ENCODE measurements around the gene ARID1B.

Gene ARID1B

DNA sequence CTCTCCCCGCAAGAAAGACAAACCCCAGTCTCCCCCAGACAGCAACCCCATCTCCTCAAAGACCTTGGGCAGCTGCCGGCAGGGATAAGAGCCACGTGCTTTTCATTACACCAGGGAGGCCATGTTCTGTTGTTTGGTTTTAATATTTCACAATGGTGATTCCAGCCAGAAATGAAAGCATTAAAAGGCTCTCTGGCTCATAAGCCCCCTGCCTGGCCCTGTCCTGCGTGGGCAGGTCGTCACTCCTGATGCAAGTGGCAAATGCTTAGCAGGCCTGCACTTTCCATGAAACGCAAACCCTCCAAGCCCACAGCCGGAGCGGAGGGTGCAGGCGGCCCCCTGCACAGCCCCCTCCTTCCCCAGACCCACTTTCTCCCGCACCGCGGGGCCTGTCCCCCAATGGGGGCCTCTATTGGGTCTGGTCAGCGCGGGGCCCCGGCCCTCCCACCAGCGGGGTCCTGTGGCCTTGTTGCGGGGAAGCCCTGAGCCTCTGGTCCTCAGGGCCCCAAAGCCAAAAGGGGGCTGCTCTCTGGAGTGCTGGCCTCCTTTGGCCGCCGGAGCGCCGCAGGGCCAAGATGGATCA is 469.0 kb downstream of the ARID1B start:
- DNase-seq (ENCODE audit: low read depth) = no peak

DNA sequence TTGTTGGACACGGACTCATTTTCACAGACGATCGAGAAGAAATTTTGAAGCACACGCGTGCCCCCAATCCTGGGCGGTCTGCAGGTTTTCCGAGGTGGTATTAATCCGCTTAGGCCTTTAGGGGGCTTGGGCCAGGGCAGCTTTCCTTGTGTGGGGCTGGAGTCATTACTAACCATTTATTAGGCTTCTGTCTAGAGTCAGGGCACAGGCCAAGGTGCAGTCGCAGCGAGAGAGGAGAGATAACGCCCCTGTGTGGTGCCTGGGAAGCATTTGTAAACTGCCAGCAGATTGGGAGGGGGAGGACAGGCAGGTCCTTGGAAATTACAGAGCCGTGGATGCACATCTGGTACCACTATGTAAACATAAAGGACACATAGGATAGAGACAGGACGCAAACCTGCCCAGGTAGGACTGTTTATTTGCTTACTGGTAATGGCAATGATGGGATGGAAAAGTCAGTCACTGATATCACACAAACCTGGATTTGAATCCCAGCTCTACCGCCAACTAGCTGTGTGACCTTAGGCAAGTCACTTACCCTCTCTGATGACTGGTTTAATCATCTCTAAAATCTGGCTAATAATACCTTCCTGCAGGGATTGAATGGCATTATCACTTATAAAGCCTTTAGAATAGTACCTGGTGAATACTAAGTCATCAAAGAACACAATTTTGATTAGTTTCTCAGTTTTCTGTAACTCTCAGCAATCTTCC is 469.8 kb downstream of the ARID1B start:
- no peak for DNase-seq (ENCODE audit: low read depth)

DNA sequence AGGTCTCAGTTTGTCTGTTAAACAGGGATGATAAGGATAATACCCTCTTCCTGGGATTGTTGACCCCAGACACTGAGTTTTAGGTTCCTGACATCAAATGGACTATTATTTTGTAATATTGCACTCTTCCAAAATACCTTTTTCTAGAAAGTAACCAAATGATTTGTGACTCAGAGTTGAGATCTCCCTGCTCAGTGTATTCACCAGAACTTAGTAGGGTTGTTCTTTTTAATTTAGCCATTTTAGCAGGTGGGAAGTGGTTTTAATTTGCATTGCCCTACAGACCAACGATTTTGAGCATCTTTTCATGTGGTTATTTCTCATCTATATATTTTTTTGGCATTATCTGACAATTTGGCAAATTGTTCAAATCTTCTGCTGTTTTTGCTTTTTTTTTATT is 471.1 kb downstream of the ARID1B start:
- no peak for DNase-seq (ENCODE audit: low read depth)

DNA sequence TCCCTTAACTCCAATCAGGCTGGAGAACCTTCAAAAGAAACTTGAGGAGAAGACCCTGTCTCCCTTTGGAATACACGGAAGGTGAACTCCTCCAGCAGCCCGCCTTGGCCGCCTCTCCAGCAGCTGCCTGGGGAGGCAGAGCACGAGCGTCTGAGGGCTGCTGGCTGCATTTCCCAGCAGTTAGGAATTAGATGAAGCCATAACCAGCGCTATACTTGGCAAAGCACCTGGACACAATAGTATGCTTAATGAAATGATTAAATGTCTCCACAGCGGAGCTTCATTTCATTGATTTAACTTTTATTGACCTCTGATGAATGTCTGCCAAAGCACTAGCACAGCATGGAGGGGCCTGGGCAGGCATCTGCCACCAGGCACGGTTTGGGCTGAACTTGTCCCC is 472.6 kb downstream of the ARID1B start:
- DNase-seq (ENCODE audit: low read depth) = no peak

DNA sequence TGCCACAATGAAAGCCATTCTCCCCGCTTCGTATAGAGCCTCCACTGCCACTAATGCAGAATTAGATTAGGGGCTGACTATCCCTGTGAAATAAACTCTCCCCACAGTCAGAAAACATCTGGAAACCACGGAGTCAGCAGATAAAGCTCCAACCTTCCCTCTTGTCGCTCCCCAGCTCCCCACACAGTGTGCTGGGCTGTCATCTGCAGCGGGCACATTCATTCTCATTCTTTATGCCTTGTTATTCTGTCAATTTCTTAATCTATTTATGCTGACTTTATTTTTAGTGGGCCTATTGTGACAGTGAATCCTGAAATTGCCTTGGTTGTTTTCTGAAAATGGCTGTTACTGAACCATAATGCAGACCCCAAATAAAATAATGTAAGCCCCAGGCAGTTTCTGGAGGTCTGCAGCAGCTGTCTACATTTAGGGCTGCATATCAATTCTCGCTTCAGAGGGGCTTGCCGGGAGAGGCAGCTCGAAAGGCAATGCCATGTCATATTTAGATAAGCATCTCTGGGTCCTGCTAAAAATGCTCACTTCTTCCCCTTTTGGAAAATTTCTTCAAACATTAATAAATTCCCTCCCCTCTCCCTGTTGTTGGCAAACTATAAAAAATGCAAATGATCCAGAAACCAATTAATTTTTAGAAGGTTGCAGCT is 474.5 kb downstream of the ARID1B start:
- DNase-seq (ENCODE audit: low read depth) = no peak

DNA sequence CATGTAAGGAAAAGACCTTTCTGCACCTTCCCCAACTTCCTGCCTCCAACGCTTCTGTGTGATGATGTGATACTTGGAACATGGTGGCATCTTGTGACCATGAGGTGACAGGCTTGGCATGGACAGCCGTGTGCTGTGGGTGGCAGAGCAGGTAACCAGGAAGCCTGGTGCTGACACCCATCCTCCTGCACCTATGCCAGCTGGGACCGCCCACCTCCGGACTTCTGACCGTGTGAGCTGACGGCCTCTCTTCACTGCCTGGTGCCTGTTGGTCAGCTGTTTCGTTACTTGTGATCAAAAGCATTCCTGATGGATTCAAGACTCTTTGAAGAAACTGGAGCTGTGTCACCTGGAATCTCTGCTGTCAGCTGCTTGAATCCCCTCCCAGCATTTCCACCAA is 475.8 kb downstream of the ARID1B start:
- DNase-seq (ENCODE audit: low read depth) = no peak

DNA sequence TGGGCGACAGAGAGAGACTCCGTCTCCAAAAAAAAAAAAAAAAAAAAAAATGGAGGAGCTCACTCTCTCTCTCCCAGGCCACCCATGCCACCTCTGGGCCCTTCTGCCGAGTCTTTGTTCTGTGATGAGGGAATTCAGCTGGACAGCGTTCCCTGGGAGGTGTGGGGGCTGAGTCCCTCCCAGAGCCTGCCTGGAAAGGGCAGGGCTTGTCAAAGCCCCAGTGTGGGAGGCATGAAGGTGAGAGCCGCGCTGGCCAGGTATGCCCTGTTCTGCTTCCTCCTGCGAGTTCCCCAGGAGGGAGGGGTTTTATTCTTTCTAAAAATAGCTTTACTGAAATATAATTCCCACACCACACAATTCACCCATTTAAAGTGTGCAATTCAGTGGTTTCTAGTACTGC is 476.5 kb downstream of the ARID1B start:
- no peak for DNase-seq (ENCODE audit: low read depth)

DNA sequence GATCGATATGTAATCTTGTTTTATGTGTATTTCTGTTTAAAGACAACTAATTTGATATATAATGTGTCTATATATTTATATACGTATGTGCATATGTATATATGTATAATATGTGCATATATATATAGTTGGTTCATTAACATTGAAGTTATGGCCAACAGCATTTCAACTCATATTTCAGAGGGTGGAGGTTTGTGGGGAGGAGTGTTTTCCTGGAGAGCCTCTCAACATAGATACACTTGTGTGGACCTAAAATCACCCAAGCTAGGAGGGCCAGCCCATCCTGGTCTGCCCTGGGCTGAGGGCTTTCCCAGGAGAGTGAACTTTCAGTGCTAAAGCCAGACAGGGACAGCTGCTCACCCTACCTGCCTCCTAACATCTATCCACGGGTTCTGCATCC is 477.4 kb downstream of the ARID1B start:
- DNase-seq (ENCODE audit: low read depth) = no peak

DNA sequence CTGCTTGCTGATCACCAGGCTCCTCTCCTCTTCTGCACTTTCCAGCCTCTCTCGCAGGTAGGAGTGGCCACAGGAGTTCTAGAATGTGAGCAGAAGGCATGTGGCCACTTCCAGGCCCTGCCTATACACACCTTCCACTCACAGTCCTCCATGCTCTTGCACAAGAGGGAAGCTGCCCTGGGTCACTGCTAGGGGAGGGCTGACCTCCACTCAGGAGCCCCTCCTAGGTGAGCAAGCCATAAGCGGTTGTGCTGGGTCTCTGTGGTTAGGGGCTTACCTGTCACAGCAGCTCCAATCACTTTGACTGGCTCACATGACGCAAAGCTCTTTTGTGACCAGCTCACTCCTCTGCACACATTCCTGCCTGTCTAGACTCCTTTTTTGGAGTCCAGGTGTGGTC is 477.9 kb downstream of the ARID1B start:
- DNase-seq (ENCODE audit: low read depth) = no peak

DNA sequence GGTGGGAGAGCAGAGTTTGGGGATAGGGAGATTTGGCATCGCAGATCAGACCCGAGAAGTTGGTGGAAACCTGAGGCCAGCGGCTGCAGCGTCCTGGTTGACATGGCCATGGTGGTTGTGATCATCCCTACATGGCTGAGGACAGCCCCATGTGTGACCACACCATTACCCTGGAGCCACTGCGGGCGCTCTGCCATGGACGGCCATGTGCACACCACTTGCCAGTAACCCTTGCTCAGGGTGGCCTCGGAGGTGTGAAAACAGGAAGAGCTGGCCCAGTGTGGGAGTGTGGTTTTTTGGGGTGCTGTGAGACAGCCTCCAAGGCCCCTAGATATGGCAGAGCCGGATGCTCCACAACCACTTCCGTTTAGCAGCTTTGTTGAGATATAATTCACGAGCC is 481.7 kb downstream of the ARID1B start:
- DNase-seq (ENCODE audit: low read depth) = no peak

DNA sequence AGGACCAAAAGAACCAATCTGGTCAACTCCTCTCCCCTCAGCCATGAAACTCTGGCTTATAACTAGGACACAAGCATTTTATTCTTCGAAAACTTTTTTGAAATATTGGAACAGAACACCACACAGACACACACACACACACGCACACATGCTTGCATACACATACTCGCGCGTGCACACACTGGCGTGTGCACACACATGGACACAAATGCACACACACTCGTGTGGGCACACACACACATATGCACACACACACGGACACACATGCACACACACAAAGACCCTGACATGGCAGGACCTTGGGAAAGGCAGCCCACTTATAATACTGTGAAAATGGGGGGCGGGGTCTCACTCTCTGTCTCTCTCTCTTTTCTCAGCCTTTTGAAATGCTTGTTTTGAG is 482.3 kb downstream of the ARID1B start:
- DNase-seq (ENCODE audit: low read depth) = no peak

Data from T follicular helper cell (primary cell).